HG02588 (cell line): Measurements from ENCODE around the gene XCL2.

Source experiments
- ATAC-seq: cut with Tn5 transposase; IDR thresholded peaks from one replicate; pipeline ENCODE4 v1.9.1; 2021; ENCODE audit warnings: mild to moderate bottlenecking, moderate library complexity; ENCODE audit not compliant: unreplicated experiment

The XCL2 gene

DNA sequence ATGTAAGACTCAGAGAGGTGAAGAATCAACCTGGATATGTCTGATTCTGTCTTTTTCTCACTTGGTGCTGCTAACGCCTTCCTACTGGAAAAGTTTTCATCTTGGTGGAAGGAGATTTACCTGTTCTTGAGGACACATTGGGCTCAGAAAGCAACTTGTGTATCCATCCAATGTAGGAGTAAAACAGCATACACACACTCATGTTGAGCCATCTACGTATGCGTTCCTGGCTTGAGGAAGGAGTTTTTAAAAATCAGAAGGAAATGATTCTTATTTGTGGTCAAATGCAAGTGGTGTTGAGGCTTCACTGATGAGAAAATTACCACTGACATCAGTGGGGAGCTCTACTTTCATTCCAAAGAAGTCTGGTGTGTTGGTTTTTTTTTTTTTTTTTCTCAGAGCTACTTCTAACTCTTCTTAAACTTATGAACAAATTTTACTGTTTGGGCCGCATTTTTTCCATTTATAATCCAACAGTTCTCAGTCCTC is 25.6 kb downstream of the XCL2 start:
- no peak for ATAC-seq

DNA sequence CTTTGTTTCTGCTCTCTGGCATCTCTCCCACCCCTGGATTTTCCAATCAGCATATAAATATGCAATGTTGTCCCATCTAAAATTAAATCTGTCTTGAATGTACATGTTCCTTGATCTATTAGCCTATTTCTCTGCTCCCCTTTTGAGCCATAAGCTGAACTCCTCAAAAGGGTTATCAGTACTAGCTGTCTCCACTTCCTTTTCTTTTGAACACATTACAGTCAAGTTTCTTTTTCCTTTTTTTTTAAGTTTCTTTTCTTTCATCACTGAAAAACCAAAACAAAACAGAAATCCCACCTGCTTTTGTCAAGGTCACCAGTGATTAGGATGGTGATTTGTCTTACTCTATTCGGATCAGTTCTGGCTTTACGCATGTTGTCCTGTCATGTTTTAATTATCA is 29.3 kb downstream of the XCL2 start:
- ATAC-seq: no peak

DNA sequence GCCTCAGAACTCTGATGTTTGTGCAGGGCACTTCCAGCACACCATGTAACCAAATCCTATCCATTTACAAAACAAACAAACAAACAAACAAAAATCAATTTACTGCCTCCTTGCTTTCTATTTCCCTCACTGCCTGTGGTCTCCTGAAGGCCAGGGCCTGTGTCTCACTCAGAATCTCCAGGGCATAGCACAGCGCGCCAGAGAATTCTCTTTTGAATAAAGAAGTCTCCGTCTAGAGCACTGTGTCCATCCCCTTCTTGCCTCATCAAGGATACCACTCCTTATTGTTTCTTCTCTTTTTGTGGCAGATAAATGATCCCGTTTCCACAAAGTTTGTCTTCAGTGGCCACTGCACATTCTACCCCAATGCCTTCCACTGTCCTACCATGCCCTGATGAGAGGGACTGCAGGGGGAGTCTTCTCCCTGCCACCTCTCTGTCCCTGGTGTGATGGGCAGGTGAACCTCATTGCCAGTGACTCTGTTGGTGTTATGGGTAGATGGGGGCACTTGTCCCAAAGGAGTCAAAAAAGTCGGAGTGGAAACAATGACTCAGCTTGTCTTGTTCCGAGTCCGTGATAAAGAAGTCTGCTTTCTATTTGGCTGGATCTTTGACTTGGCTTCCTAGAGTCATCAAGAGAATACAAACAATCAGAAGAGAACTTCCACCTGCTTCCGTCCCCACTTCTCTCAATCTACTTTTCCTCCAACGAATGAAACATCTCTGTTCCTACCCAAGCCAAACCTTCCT is 30.0 kb downstream of the XCL2 start:
- ATAC-seq: no peak

DNA sequence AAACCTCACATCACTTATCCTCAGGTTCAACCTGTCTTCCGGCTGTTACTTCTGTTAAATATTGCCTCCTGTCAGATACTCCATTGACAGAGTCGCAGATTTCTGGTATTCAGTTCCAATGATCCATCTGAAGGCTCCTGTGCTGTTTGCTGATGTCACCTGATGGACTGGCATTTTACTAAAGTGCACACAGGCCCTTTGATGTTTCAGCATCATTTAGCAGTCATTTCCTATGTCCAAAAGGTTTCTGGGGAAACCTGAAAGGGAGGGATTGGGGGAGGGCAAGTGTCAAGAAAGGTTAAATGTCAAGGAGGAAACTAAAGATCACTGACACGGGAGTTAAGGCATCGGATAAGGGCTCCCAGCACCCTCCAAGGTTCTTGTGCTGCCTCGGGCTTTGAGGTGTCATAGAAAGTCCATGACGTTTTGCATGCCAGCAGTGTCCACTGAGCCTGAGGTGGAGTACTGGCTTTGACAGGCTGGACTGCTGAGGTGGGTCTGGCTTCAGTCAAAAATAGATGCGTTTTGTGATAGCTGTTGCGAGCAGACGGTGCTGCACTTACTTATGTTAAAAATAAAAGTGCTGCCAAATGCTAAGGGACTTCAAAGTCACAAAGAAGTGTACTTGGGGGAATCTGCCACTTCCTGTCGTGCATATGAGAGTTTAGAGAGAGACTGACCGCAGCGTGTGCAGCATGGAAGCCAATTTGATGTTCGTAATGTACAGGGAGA is 30.8 kb downstream of the XCL2 start:
- ATAC-seq: no peak

DNA sequence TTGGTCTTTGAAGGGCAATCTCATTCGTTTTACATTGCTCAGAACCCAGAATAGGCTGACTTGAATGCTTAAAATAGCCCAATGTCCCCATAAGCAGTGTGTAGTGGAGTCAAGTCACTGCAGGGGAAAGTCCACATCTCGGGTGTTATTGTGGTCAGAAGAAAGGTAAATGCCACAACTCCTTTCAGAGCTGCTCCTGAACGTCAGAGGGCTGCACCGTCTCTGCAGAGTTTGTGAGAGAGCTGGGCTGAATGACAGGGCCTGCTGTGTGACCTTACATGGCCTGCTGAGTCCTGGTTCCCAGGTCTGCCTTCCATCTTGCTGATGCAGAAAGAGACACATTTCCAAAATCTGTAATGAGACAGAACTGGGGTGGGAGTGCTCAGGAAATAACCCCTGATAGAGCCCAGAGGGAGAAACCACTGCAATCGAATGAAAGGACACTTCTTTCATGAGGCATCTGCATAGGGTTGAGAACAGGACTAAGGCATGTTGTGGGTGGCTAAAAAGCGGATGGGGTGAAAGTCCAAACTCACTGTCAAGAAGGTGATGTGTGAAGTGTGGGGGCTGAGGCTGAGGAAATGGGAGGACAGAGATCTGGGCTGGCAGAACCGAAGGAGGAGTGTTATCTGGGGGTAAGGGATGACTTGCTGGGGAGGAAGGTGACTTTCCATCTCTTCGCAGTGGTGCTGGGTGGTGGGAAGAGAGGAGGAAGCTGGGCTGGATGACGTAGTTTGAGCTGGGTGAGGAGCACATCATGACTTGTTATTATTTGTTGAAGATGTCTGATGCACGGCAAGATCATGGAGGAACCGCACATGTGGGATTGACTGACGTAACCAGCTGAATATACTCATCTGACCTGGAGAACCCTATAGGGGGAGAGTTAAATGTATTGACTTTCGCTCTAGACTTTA is 33.7 kb downstream of the XCL2 start:
- ATAC-seq: peak; percentile 81

DNA sequence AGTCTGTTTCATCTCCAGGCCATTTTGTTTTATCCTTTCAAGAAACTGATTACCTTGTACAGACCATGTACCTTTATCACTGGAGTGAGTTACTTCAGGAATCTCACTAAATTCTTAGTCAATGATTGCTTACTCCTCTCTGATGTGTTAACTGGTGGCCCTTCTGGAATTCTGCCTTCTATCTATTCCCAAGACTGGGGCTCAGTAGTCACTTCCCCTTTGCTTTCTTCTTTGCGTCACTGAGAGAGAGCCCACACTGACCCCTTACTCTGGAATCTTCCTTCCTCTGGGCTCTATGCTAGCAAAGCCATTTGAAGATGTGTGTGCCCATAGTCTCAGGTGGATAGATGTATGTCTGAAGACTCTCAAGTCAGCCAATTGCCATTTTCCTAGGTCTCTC is 34.6 kb downstream of the XCL2 start:
- ATAC-seq: no peak

DNA sequence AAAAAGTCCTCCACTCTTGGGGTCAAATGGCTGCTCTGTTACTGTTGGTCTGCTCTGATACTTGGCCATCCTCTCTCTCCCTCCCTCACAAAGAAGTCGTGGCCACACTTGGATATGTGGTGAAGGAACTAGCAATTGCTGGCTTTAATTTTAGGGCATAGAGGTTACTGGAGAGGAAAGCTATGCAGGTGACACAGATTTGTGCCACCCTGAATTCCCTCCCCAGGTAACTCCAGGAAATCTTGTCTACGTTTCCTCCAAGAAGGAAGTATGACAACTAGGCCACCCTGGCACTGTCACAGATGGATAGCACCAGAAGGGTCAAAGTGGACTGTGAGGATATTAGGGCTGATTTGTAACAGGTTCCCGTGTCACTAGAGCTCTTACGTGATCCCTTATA is 36.0 kb downstream of the XCL2 start:
- ATAC-seq: no peak

DNA sequence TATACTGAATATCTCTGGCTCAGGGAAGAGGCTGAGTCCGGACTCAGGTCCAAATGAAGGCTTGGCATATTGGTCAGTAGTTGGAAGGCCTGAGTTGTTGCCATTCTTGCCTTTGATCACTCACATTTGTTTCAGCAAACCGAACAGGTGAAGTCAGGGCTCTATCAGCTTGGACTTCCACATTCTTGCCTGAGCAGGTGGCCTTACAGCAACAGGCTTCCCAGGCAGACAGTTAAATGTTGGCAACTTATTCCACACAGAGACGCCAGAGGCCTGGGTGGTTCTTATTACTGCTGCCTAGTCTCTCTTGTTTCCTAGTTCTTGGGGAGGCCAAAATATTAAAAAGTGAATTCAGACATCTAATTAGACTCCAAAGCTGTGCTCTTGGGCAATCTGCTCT is 36.6 kb downstream of the XCL2 start:
- ATAC-seq: no peak

DNA sequence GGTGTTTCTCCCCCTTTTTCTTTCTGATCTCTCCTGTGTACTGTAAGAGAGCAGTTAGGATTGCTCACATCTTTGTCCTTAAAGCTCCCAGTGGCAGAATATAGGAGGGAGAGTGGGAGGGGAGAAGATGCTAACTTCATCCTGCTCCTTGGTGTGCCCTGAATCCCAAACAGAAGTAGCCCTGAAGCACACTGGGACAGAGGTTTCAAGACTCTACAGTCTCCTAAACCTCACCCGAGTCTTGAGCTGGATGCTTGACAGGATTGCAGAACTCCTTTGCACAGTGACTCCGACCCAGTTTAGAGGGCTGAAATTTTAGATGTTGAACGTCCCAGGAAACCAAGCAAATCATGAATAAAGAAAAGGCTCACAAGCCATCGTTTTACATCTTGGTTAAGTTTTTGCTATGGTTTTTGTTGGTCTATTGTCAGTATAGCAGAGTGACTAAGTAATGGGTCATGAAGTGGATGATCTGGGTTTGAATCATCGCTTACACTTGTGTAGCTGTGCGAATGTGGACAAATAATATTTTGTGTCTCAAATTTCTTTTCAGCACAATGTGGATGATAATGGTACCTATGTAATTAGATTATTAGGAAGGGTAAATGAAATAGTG is 37.5 kb downstream of the XCL2 start:
- no peak for ATAC-seq

DNA sequence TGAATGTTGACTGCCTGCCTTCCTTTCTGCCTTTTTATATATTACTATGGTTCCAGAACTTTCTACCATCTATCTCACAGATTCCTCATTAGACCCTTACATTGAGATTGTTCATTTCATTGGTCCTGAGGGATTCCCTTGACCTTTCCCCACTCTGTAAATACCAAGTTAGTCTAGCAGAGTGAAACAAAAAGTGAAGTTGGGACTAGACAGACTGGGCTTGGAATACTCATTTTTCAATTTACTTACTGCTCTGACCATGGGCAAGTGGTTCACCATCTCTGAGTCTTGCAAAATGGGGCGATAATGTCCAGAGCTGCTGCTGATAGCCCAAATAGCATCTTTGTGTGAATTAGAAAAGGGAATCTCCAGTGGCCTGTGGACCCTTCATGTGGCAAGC is 38.8 kb downstream of the XCL2 start:
- no peak for ATAC-seq

DNA sequence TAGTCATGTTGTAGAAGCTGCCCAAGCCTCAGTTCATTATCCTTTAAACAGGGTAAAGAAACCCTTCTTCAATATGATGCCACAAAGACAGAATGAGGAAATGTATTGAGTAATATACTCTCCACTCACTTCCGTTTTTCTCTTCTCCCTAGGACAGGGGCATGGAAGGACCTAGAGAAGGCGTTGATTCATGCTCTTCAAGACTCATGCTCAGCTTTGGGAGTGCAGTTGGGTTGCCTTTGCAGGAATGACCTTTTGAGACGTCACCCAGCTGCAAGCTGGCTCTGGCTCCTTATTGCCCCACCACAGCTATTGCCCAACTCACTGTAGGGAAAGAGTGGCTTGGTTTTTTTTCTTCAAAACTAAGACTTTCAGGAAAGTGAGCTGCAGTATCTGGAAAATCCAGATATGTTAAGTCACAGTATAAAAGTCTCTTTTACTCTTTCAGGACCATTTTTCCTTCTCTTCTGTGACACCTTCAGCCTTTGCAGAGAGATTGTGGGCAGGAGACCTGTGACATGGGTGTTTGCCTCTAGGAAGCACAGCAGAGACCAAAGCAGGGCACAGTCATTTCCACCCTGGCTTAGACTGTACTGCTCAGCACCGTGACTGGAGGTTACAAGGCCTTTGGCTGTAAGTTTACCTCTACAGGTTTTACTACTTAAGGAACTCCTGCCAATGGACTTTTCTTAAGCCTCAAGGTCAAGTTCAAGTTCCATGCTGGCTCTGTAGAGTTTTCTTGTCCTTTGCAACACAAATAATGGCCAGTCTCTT is 39.5 kb downstream of the XCL2 start:
- ATAC-seq: peak; percentile 73

DNA sequence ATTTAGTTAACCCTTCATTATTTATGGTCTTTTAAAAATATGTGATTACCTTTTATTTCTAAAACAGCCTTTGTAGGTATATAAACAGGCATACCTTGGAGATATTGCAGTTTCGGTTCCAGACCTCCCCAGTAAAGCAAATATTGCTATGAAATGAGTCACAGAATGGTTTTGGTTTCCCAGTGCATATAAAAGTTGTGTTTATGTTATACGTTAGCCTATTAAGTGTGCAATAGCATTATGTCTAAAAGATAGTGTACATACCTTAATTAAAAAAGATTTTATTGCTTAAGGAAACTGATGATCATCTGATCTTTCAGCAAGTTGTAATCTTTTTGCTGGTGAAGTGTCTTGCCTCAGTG is 44.1 kb downstream of the XCL2 start:
- ATAC-seq: no peak

DNA sequence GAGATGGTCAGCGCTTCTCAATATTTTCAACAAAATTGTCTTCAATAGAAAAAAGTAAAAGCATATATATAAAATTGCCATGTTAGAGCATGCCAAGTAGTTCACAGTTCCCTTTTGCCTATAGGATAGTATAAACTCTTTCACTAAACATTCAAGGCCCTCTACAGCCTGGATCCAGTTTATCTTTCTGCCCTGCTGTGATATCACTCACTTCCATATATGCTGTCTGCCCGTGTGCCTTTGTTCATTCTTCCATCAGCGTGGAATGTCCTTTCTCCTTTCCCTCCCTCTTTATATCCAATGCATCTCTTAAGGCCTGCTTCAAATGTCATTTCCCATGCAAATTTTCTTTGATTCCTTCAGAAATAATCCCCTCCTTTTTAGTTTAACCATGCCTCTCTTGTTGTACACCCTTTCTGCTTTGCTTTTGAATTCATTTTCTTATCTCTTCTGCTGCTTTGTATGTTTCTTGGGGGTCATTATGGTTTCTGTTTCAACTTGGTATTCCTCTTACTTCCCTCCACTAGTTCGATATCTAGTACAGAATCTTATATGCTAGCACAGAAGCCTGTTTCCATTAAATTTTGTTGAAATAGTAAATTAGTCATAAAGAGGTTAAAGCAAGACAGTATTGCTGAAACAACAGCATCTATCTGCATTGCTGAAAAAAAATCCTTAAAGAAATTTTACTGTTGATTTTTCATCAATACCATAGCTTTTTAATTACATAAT is 44.7 kb downstream of the XCL2 start:
- ATAC-seq: no peak

DNA sequence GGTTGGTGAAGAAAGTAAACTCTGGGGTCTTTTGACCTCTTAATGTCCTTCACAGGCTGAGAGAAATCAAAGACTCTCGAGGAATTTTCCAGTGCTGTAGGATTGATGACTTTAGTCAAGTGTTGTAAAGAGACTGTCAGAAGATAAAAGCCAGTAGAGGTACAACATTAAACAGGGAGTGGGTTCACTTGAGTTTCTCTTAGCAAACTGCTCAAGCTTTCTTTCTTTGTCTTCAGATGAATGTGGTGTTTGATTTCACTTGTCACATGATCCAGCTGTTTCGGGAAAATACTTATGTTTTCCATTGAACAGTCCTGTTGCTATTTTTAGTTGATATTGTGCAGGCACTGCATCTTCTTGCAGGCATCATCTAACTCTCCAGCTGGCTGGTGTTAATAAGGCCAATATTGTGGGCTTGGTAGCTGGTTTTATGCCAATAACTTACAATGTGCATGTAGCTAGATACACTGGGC is 45.6 kb downstream of the XCL2 start:
- no peak for ATAC-seq

DNA sequence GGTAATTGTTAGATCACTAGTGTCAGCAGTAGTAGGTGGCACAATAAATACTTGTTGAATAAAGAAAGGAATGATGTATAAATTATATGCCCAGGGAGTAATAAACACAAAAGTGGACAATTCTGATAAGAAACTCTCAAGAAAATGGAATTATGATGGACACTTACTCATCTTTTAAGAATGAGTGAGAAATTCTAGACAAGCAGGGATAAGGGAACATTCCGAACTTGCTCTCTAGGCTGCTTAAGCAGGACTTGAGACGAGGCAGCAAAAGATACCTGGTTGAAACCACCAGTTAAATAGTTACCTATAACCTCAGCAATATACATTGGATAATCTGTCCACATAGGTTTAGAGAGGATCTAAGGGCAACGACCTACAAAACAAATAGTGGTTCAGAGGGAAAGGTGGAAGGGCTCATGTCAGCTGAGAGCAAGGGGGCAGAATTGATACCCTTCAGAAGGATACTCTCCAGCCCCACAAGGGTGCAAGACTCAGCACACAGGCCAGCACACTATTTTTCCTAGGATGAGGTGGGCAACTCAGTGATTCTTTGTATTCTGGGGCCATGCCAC is 46.3 kb downstream of the XCL2 start:
- ATAC-seq: no peak

DNA sequence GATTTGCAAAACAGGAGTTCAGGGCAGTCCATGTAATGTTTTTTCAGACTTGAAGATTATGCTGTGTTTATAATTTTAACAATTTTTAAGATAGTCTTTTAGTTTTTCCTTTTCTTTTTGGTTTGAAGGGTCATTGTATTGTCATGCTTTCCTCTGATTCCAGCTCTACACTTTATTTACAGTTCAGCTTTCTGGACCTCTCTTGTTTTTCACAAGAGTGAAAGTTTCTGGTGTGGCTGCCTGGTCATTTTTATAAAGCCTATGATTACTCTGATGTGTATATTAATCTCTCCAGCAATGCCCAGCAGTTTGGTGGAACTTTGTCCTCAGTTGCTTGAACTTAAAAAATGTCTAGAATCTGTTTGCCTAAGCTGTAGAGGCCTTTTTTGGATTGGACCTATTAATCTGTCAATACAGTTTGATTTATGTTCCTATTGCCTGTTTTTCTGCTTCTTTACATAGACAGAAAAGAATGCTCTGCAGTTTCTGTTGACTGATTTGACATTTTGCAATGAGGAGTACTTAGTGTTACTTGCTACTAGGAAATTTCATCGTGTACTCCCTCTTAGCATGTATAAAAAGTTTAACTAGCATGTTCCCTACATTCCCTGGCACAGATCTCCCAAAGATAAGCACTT is 52.2 kb downstream of the XCL2 start:
- ATAC-seq: no peak
